HEK293 (cell line): ENCODE results near the gene GMIP.

Experiments
- ZFP37 ChIP-seq: fragments of 450-650 bp; formaldehyde crosslinking; IDR thresholded peaks from 2 replicates; pipeline ENCODE4 v1.5.1; 2016; ENCODE audit warnings: missing biosample characterization, missing genetic modification characterization
- ZNF146 ChIP-seq: fragments of 450-650 bp; formaldehyde crosslinking; IDR thresholded peaks from 2 replicates; pipeline ENCODE4 v1.5.1; 2016; ENCODE audit warnings: missing biosample characterization, missing genetic modification characterization
- ZNF274 ChIP-seq, 2 experiments: fragments of 200-500 bp in 1 of 2; fragments of 450-650 bp in 1 of 2; sonication (Bioruptor generic) in 1 of 2; formaldehyde crosslinking in 1 of 2; IDR thresholded peaks; 2 replicates each; pipeline versions ENCODE4 v1.5.1 to v1.6.1; 2014 to 2016; ENCODE audit warnings: borderline replicate concordance in 1 of 2, inconsistent platforms in 1 of 2, low read length in 1 of 2, missing biosample characterization in 1 of 2, missing genetic modification characterization in 1 of 2
- ZNF561 ChIP-seq: fragments of 450-650 bp; IDR thresholded peaks from 2 replicates; pipeline ENCODE4 v1.5.1; 2018; ENCODE audit warnings: missing biosample characterization, missing genetic modification characterization, borderline replicate concordance
- ZNF776 ChIP-seq: fragments of 450-650 bp; formaldehyde crosslinking; IDR thresholded peaks from 2 replicates; pipeline ENCODE4 v1.5.0; 2017; ENCODE audit warnings: missing biosample characterization, missing genetic modification characterization, borderline replicate concordance
- TF ChIP-seq, protein P1 (sequence below): fragments of 450-650 bp; formaldehyde crosslinking; IDR thresholded peaks from 2 replicates; pipeline ENCODE4 v1.5.1; 2016; ENCODE audit warnings: missing biosample characterization, missing genetic modification characterization
- TF ChIP-seq, protein P2 (sequence below): fragments of 450-650 bp; formaldehyde crosslinking; IDR thresholded peaks from 2 replicates; pipeline ENCODE4 v1.5.1; 2016; ENCODE audit warnings: missing biosample characterization, missing genetic modification characterization

DNA sequence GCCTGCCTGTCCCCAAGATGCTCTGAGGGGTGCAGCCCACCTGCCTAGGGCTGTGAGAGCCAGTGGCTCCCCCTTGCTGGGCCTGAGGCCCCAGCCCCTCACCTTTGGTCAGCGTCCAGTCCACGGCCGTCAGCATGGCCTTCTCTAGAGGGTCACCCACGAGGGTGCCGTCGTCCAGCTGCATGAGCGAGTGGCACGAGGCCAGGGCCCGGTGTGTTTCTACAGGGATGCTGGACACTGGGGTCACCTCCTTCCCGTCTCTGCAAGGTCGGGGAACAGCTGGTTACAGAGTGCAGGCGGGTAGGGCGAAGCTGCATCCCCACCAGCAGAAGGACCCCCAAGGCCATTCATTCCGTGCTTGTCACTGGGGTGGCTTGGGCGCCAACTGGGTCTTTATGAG, 11.0 kb upstream of the GMIP start:
- TF ChIP-seq ZNF274 (IDR thresholded peaks at IDR 0.05; ENCODE audit: low read length) (no peak), ZNF274 (tag by site-specific recombination; IDR thresholded peaks at IDR 0.05; ENCODE audit: borderline replicate concordance) (no peak), ZFP37 (tag by site-specific recombination) (no peak), ZNF146 (no peak), ZNF776 (no peak), ZNF561 (tag by site-specific recombination) (no peak)
- TF ChIP-seq, protein P1, sequence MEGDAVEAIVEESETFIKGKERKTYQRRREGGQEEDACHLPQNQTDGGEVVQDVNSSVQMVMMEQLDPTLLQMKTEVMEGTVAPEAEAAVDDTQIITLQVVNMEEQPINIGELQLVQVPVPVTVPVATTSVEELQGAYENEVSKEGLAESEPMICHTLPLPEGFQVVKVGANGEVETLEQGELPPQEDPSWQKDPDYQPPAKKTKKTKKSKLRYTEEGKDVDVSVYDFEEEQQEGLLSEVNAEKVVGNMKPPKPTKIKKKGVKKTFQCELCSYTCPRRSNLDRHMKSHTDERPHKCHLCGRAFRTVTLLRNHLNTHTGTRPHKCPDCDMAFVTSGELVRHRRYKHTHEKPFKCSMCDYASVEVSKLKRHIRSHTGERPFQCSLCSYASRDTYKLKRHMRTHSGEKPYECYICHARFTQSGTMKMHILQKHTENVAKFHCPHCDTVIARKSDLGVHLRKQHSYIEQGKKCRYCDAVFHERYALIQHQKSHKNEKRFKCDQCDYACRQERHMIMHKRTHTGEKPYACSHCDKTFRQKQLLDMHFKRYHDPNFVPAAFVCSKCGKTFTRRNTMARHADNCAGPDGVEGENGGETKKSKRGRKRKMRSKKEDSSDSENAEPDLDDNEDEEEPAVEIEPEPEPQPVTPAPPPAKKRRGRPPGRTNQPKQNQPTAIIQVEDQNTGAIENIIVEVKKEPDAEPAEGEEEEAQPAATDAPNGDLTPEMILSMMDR (tag by site-specific recombination) = no peak
- TF ChIP-seq, protein P2, sequence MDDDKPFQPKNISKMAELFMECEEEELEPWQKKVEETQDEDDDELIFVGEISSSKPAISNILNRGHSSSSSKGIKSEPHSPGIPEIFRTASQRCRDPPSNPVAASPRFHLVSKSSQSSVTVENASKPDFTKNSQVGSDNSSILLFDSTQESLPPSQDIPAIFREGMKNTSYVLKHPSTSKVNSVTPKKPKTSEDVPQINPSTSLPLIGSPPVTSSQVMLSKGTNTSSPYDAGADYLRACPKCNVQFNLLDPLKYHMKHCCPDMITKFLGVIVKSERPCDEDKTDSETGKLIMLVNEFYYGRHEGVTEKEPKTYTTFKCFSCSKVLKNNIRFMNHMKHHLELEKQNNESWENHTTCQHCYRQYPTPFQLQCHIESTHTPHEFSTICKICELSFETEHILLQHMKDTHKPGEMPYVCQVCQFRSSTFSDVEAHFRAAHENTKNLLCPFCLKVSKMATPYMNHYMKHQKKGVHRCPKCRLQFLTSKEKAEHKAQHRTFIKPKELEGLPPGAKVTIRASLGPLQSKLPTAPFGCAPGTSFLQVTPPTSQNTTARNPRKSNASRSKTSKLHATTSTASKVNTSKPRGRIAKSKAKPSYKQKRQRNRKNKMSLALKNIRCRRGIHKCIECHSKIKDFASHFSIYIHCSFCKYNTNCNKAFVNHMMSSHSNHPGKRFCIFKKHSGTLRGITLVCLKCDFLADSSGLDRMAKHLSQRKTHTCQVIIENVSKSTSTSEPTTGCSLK (tag by site-specific recombination) = no peak
